ENCODE results near the gene PDE4B.
"Not testable (repeated sequence)": the region's sequence is repeated elsewhere in the genome, so short reads cannot be mapped to it uniquely, and the experiment has no call there.

Gene PDE4B

DNA sequence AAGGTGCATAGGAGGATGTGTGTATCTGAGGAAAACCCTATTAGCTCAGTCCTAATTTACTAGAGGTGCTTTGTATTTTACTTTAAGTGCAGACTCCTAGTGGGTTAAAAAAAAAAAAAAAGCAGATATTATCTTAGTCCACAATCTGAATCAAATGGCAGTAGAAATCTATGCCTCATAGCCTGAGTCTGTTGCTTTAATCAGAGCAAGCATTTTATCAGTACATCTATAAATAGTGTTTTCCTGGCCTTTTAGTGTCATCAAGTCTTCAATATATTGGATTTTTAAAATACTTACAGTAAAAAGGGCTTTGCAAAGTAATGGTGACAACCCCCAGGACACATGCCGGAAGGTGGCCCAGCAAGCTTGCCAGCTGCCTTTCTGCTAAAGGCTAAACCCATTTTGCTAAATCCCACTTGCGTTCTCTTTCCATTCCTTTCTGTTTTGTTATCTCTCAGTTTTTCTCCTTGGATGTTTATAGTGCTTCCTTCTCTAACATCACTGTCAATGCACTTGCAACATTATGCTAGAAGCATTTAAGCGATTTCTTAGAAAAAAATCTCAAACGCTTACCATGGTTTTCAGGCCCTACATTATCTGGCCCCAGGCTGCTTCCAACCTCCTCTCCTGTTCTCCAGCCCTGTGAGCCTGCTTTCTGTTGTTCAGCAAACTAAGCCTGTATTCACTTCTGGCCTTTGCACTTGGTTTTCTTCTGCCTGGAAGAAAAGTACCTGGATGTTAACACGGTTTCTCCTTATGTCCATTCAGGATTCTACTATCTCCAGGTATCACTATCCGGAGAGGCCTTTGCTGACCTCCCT lies 206.3 kb downstream of the PDE4B start:
- no peak for DNase-seq

- DNase-seq = peak; percentile 78
These were observed 207.4 kb downstream of the PDE4B start for GRCh38 chr1:66000033-66000637.

DNA sequence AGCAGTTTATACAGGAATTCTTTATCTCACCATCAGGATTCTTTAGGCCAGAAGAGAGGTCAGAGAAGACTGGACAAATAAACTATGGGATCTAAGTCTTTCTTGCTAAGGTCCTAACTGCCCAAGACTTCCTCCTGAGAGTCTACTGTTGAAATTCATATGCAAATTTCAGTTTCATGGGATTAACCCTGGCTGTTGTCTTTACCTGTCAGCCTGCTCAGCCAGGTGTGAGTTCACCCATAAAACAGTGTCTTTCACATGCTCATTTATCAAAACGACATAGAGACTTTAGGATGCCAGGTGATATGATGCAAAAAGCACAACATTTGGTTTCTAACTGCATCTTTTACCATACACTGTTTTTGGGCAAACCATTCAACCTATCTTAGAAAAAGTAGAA lies 211.0 kb downstream of the PDE4B start:
- DNase-seq = no peak

DNA sequence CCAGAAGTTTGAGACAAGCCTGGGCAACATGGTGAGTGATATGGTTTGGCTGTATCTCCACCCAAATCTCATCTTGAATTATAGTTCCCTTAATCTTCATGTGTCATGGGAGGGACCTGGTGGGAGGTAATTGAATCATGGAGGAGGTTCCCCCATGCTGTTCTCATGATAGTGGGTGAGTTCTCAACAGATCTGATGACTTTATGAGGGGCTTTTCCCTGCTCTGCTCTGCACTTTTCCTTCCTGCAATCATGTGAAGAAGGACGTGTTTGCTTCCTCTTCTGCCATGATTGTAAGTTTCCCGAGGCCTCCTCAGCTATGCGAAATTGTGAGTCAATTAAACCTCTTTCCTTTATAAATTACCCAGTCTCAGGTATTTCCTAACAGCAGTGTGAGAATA lies 213.8 kb downstream of the PDE4B start:
- not testable (repeated sequence) for DNase-seq

- DNase-seq = no peak
These were observed 219.6 kb downstream of the PDE4B start for GRCh38 chr1:66012106-66012784.

DNA sequence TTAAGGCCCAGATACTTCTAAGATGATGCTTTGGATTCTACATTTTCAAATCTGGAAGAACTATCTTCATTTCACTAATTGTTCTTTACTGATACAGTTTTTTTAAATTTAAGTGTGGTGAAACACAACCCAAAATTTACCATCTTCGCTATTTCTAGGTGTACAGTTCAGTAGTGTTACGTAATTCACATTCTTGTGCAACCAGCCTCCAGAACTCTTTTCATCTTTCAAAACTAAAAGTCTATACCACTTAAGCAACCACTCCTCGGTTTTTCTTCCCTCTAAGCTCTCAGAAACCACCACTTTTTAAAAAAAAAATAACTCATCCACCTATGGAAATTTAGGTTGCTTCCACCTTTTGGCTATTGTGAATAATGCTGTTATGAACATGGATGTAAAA lies 220.7 kb downstream of the PDE4B start:
- DNase-seq = no peak

GRCh38 chr1:66022904-66023620 lies 230.4 kb downstream of the PDE4B start:
- peak; percentile 17 for DNase-seq

GRCh38 chr1:66025188-66025587 lies 232.5 kb downstream of the PDE4B start:
- DNase-seq = no peak

DNA sequence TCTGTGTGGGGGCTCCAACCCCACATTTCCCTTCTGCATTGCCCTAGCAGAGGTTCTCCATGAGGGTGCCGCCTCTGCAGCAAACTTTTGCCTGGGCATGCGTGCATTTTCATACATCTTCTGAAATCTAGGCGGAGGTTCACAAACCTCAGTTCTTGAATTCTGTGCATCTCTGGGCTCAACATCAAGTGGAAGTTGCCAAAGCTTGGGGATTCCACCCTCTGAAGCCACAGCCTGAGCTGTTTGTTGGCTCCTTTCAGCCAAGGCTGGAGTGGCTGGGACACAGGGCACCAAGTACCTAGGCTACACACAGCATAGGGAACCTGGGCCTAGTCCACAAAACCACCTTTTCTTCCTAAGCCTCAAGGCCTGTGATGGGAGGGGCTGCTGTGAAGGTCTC lies 235.3 kb downstream of the PDE4B start:
- no peak for DNase-seq

DNA sequence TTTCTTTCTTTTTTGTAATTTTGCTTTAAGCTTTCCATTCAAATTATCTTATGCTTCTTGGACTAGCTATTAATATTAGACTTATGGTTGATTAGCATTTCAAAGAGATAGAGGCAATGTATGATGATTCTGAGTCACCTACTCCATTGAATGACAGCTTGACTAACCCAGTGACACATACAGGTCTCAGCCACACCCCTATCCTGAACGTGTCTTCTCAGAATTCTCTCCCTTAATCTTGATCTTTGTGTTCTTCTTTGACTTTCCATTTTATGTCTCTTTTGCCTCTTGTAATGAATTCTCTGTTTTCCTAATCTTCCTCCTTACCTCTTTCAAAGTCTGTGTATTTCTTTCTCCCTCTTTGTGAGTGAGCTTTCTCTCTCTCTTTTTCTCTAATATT lies 241.1 kb downstream of the PDE4B start:
- DNase-seq = peak; percentile 33

DNA sequence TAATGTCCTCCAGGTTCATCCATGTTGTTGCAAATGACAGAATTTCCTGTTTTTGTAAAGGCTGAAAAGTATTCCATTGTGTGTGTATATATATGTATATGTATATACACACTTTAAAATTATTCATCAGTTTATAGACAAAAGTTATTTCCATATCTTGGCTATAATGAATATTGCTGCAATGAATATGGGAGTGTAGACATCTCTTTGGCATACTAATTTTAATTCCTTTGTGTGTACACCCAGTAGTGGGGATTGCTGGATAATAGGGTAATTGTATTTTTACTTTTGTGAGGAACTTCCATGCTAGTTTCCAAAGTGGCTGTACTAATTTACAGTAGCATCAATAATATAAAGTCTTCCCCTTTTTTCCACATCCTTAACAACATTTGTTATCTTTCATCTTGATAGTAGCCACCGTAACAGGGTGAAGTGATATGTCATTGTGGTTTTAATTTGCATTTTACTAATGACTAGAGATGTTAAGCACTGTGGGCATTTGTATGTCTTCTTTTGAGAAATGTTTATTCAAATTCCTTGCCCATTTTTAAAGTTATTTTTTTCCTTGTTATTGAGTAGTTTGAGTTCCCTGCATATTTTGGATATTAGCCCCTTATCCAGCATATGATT lies 243.0 kb downstream of the PDE4B start:
- DNase-seq = no peak

- no peak for DNase-seq
These were observed 249.0 kb downstream of the PDE4B start for GRCh38 chr1:66041654-66042053.

DNA sequence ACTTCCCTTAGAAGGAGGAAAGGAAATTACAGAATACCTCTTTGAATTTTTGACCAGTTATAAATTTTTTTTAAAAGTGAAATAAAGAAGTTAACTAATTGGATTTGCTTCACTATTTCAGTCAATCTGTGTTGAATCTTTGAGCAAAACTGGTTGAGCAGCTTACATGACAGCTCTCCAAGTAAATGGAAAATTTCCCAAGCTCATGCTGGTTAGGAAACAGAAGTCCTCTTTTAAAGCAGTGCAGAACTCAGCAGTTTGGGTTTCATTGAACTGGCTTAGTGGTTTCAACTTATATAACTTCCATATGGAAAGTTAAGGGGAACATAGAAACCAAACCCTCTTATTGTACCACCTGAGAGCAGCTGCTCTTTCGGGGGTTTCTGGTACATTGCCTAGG lies 250.5 kb downstream of the PDE4B start:
- peak; percentile 21 for DNase-seq

DNA sequence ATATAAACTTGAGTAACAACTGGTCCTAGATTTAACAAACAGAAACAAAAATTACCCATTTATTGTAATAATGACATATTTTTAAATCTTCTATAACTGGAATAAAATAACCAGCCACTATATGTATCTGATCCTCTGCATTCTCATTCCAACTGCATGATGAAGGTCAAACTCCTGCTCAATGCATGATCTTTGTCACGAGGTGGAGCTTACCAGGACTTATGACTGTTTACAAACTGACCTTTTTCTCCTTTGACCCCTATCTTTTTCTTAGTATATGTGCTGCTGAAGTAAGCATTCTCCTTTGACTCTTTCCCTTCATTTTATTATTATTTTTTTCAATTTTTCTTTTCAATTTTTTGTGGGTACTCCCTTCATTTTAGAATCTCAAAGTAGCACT lies 252.2 kb downstream of the PDE4B start:
- DNase-seq = no peak

DNA sequence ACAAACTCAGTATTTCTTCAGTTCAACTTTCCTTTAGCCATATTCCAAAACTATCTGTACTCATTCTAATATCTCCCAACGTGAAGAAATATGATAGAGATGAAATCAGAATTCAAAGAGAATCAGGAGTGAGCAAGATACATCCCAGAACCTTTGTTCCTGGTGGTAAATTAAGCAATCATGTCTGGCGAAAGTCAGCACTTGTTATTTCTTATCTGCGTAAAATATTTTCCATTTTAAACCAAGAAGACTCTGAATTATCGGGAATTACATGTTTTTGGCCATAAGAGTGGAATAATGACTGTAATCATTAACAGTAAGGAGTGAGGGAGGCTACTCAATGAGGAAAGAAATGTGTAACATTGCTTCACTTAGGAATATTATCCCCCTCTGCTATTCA lies 253.7 kb downstream of the PDE4B start:
- no peak for DNase-seq

DNA sequence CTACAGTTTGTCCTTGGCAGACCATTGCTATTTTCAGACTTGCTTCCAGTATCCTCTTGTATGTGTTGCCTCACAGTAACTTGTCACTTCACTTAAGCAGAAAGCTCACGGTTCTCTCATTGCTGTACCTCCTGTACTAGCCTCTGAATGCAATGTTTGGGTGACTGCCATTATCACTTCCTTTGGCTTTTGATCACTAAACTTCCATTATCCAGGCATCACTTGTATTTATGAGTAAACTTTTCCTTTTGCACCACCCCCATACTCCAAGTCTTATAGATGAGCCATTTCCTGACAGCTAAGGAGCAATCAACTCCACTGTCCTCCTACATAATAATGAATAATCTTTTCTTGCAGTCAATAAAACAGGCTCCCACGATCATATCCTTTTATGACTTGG lies 255.3 kb downstream of the PDE4B start:
- DNase-seq = no peak

DNA sequence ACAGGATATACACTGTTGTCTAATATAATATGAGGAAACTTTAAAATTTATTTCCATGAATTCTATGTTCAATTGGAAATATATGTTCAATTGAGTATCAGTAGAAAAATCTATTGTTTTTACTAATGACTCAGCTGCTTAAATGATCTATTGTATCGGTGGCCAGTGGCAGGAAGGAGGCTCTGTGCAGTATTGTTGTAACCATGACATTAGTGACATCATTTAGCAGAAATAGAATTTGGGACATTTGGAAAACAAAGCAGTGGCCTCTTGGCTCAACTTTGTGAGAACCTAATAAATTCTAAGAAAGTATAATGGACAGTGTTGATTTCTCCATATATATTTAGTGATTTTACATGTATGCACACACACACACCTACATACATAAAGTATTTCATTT lies 257.4 kb downstream of the PDE4B start:
- no peak for DNase-seq

DNA sequence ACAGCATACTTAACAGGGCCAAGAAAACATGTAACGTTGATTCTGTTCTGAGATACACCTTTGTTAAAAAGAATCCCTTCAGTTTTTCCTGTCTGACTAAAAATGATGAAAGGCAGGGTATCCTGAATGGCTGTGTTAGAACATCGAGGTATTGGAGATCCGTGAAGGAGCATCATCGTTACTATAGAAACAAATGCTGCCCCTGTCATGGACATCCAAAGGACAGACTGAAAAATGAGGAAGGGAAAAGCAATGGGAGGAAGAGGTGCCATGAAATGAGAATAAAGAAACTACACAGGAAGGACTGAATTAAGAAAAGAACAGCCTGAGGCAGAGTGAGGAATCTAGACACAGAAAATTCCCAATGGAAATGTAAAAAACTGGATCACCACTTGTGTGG lies 257.9 kb downstream of the PDE4B start:
- DNase-seq = no peak

GRCh38 chr1:66055092-66055491 lies 262.4 kb downstream of the PDE4B start:
- no peak for DNase-seq

- not testable (repeated sequence) for DNase-seq
These were observed 264.8 kb downstream of the PDE4B start for GRCh38 chr1:66057448-66057847.

GRCh38 chr1:66058558-66058957 lies 265.9 kb downstream of the PDE4B start:
- no peak for DNase-seq

- DNase-seq = not testable (repeated sequence)
These were observed 274.5 kb downstream of the PDE4B start for GRCh38 chr1:66067219-66067618.
